Mesothelial cell of epicardium (in vitro differentiated cells): ENCODE results near the gene TBCD. TPM values are rescaled to one million over a fixed set of nuclear protein-coding genes. Genes with fewer than 3 reads are reported as not detected.
A peak's percentile ranks its signal among the peaks of the same experiment; 100 is the strongest.
"Not testable (repeated sequence)": the region's sequence is repeated elsewhere in the genome, so short reads cannot be mapped to it uniquely, and the experiment has no call there.

Experiments
- DNase-seq, 2 experiments: peaks; one replicate each; pipeline ENCODE4 v3.0.0; 2021; ENCODE audit warnings: low spot score in 2 of 2; ENCODE audit not compliant: unreplicated experiment in 2 of 2
- H3K27ac Mint-ChIP-seq: 2 replicates; pipeline ENCODE4 v1.8.0; 2021; ENCODE audit warnings: mixed read lengths
- H3K27me3 Mint-ChIP-seq: 2 replicates; pipeline ENCODE4 v1.8.0; 2021; ENCODE audit warnings: low read depth, mixed read lengths
- H3K36me3 Mint-ChIP-seq: 2 replicates; pipeline ENCODE4 v1.8.0; 2021; ENCODE audit warnings: mixed read lengths
- H3K4me1 Mint-ChIP-seq: 2 replicates; pipeline ENCODE4 v1.8.0; 2021; ENCODE audit warnings: mixed read lengths
- H3K4me3 Mint-ChIP-seq: 2 replicates; pipeline ENCODE4 v1.8.0; 2021; ENCODE audit warnings: mild to moderate bottlenecking, moderate library complexity, mixed read lengths
- H3K9me3 Mint-ChIP-seq: 2 replicates; pipeline ENCODE4 v1.8.0; 2021; ENCODE audit warnings: mixed read lengths
- CTCF ChIP-seq: fragments of 200-600 bp; sonication (generic); IDR thresholded peaks from one replicate; pipeline ENCODE4 v1.5.0; 2021; ENCODE audit warnings: antibody characterized with exemption; ENCODE audit not compliant: unreplicated experiment
- total RNA-seq: library from RNA; stranded (reverse); gene quantifications from 3 replicates; pipeline ENCODE4 v1.2.1, GENCODE V29; 2021

The TBCD gene
- total RNA-seq, 1 donor from 2014 or later = 117 TPM

- H3K4me1 Mint-ChIP-seq = peaks cover 7% of the 10 kb centered on the region
- no peak for TF ChIP-seq CTCF
- H3K36me3 Mint-ChIP-seq = peaks cover 14% of the 10 kb centered on the region
- H3K4me3 Mint-ChIP-seq = no peak overlapping the region
- no peak overlapping the region for H3K27ac Mint-ChIP-seq
- no peaks in the 10 kb centered on the region for H3K9me3 Mint-ChIP-seq
- DNase-seq = peak in 1 of 2 experiments; percentile 26
- H3K27me3 Mint-ChIP-seq = no peaks in the 10 kb centered on the region
Observed at GRCh38 chr17:82961366-82962162, 209.7 kb downstream of the TBCD start.

DNA sequence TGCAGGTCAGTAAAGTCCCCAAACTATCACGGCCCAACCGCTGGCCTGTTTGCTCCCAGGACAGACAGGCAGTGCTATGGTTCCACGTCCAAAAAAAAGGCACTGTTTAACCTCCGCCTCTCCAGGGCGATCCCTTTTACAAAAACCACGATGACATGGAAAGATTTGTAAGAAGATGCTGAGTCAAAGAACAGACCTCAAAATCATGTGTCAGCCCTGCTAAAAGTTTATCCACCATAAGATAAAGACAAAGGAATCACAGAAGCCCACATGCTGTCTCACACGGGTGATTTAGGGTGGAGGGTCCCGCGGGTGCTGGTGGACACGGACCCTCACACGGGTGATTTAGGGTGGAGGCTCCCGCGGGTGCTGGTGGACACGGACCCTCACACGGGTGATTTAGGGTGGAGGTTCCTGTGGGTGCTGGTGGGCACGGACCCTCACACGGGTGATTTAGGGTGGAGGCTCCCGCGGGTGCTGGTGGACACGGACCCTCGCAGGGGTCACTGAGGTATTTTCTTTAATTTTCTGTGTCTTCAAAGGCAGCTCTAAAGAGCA is 210.4 kb downstream of the TBCD start:
- DNase-seq = peak in 1 of 2 experiments; percentile 34
- Mint-ChIP-seq H3K4me1 (peaks cover 7% of the 10 kb centered on the region), H3K27me3 (no peaks in the 10 kb centered on the region), H3K27ac (no peak overlapping the region), H3K4me3 (no peak overlapping the region), H3K9me3 (no peaks in the 10 kb centered on the region), H3K36me3 (peaks cover 16% of the 10 kb centered on the region)
- TF ChIP-seq CTCF = no peak

- peaks cover 16% of the 10 kb centered on the region for H3K36me3 Mint-ChIP-seq
- no peaks in the 10 kb centered on the region for H3K9me3 Mint-ChIP-seq
- H3K27ac Mint-ChIP-seq = peak overlapping the region; percentile 32
- peak; percentile 57 to 73 for DNase-seq
- H3K4me1 Mint-ChIP-seq = peaks cover 7% of the 10 kb centered on the region
- no peaks in the 10 kb centered on the region for H3K27me3 Mint-ChIP-seq
- H3K4me3 Mint-ChIP-seq = peak overlapping the region; percentile 45
- no peak for TF ChIP-seq CTCF
Observed at GRCh38 chr17:82963104-82963950, 211.5 kb downstream of the TBCD start.

GRCh38 chr17:82964451-82964850 is 212.6 kb downstream of the TBCD start:
- not testable (repeated sequence) for H3K27me3 Mint-ChIP-seq, DNase-seq, H3K4me3 Mint-ChIP-seq, H3K27ac Mint-ChIP-seq, H3K9me3 Mint-ChIP-seq, H3K36me3 Mint-ChIP-seq, H3K4me1 Mint-ChIP-seq

- Mint-ChIP-seq H3K4me1 (peaks cover 7% of the 10 kb centered on the region), H3K27me3 (no peaks in the 10 kb centered on the region), H3K27ac (no peak overlapping the region), H3K4me3 (no peak overlapping the region), H3K36me3 (peaks cover 7% of the 10 kb centered on the region), H3K9me3 (no peaks in the 10 kb centered on the region)
- DNase-seq = no peak
- TF ChIP-seq CTCF = no peak
Observed at GRCh38 chr17:82964851-82965341, 213.0 kb downstream of the TBCD start.
